NAMALWA (cell line): ENCODE measurements around the gene CPNE4.

Source experiments
- DNase-seq: peaks from one replicate; pipeline ENCODE4 v3.0.0-alpha.2; 2015; ENCODE audit warnings: low spot score

Gene CPNE4

GRCh38 chr3:131880948-131881347 lies 153.9 kb downstream of the CPNE4 start:
- DNase-seq, result no peak

DNA sequence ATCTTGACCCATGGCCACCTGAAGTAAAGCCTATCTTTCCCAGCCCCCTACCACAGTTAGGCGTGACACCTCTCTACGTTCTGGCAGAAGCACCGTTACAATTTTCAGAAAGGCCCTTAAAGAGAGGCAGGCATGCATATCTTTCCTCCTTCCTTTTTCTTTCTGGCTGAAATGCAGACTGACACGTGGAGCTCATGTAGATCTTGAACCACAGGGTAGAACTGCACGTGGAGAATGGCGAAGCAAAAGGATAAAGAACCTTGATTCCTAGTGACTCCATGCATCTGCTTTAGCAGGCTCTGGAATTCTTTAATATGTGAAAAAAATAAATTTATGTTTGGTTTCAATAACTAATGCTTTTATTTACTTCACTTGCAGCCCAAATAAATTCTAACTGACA lies 166.6 kb downstream of the CPNE4 start:
- DNase-seq, result no peak

DNA sequence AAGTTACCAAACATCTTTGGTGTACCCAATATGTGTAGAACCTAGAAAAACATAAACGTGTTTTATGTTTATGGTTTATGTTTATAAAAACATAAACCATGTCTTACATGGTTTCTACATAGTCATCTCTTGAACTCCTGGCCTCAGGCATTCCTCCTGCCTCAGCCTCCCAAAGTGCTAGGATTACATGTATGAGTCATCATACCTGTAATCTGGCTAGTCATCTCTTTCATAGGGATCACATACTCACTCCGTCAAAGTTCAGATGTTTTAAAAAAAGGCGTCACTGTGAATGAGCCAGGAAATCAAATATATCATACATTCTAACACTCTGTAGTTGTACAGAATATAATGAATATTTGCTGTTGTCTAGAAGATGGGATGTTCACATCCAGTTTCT lies 178.6 kb downstream of the CPNE4 start:
- DNase-seq, result no peak

DNA sequence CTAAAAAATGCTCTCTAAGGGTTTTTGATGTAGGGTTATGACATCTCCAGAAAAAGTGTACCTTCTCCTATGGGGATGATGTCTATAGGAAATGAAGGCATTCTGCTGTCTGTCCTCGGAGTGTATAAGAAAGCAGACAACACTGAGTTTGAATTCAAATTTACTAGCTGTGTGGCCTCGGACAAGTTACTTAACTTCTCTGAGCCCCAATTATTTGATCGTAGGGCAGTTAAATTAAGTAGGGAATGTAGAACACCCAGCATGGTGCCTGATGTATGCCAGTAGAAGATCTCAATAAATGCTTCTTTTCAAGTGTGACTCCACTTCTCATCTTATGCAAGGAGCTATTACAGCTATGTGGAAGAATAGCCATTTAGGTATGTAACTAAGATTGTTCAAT lies 184.6 kb downstream of the CPNE4 start:
- no peak for DNase-seq

DNA sequence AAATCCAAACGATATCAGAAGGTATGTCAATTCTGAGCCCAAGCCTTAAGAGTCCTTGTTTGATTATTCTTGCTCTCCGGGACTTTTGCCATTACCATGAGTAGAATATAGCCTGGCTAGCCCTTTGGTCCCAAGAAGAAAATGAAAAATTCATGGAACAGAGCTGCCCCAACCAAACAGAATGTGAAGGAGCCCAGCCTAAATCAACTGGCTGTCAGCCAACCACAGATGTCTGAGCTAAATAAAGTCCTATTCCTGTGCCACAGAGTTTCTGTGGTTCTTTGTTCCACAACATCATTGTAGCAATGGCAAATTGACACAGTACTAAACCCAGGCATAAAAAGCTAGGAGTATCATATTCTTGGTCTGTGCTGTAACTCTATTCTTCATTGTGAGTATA lies 185.2 kb downstream of the CPNE4 start:
- DNase-seq, result no peak

- no peak for DNase-seq
Measured at GRCh38 chr3:131847966-131848510, 186.8 kb downstream of the CPNE4 start.

- no peak for DNase-seq
Measured at GRCh38 chr3:131846296-131846924, 188.4 kb downstream of the CPNE4 start.

DNA sequence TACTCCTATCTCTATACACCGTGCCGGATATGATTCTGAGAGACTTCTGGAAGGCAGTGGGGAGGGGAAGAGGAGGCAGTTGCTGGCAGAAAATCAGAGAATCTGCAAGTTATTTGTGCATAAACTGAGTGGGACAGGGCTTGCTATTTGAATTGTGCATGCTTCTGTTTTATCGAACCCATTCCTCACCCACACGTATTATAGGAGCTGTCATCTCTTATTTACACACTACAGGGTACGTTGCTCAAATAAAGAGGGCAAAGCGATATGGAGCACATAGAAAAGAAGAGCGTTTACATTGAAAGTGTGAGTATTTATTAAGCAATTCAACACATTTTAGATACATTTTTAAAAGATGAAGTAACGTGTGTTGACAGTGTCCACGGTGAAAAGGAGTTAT lies 191.6 kb downstream of the CPNE4 start:
- DNase-seq, result no peak

DNA sequence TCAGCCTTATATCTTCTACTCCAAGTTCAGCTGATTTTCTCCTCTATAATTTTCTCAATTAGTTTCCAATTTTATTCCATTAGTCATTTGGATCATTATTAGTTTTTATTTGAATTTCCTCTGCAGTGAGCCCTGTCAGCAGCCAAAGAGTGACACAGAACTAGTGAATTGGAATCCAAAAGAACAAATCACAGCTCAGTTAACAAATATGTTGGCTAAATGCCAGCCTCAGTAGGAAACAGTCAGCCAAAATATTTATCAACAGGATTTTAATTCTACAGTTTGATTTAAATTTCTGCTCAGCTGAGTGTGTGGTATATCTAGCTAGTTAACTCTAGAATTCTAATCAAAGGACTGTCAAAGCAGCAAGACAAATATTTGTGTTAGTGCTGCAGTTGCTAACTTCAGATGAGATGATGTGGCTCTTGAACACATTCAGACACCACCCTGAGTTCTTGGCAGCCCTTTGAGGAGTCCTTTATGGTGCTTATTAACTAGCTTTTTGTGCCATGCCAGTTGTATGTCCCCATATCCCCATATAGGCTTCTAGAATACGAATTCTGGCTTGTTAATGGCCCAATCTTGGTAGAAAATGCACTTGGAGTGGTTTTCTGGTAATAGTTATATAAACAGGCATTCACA lies 194.5 kb downstream of the CPNE4 start:
- DNase-seq, result no peak

GRCh38 chr3:131835906-131836305 lies 198.9 kb downstream of the CPNE4 start:
- DNase-seq, result no peak

DNA sequence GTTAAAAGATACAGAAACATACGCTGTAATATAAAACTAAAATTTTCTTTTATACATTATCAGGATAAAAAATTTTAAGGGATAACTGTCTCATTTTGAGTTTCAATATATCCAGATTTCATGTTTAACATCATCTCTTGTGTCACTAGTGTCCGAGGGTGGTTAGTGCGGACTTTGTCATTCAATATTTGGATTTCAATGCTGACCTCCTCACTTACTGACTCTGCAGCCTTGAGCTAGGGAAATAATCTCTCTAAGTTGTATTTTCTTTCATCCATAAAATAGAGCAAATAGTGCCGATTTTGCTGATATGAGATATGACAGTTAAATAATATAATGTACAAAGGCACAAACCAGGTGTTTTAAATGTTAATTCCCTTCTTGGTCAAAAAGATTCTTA lies 203.2 kb downstream of the CPNE4 start:
- DNase-seq, result no peak

DNA sequence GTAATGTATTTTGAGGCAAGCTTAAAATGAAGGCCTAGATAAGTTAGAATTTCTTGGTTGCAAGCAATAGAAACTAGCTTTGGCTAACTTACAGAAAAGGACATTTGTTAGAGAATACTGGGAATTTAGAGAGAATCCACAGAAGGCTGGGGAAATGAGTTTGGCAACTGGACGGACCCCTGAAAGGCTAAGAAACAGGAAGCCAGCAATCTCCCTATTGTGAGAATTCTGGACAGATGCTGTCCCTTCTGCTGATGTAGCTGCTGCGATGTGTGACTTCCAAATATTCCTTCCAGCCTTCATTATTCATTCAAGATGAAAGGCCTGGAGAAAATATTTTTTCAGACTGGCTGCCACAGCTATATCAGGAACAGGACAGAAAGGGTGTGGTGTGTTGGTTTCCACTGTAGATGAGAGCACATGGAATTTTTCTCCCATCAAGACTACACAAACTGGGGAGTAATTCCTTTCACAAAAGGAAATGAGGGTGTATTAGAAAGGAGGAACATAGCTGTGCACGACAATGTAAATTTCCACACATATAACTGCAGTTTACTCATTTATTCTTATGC lies 213.5 kb downstream of the CPNE4 start:
- no peak for DNase-seq

DNA sequence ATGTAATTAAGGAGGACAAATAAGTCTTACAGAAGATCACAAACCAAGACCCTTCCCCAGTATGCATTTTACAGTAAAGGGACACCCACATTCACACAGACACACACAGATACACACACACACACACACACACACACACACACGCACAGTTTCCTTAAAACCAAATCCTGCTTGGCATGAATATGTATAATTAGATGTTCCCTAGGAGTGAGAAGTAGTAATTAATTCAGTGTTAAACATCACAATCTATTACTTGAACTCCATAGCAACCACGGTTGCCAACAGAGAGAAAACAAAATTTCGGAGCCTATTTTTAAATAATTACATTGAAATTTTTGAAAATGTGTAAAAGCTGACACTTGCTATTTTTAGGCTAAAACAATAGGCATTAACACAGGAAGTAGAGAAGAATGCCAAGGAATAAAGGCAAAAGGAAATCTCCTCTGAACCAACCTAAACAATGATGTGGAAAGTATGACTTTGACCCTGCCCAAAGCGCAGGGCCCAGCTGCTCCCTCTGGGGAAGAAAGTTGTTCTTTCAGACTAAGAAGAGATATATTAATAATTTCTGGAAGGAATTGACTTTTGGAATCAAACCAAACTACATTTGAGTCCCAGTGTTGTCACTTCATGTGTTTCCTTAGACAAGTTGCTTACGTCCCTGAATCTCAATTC lies 215.3 kb downstream of the CPNE4 start:
- DNase-seq, result no peak

- DNase-seq, result no peak
Measured at GRCh38 chr3:131812433-131812832, 222.4 kb downstream of the CPNE4 start.

DNA sequence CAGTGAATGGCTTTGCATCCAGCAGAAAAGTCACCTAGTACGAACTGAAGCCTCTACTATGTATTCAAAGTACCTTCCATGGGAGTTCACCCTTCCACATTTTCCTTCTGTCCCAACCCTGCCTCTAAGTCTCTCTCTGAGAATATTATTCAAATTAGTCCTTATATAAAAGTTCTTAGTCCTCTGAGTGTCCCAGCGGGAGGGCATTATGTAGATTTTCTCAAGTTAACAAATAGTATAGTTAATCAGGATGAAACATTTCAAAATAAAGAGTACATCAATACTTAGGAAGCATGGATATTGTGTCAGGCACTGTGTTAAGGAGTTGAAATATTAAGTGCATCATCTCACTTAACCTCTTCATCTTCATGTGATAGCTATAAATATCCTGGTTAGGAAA lies 223.3 kb downstream of the CPNE4 start:
- no peak for DNase-seq

DNA sequence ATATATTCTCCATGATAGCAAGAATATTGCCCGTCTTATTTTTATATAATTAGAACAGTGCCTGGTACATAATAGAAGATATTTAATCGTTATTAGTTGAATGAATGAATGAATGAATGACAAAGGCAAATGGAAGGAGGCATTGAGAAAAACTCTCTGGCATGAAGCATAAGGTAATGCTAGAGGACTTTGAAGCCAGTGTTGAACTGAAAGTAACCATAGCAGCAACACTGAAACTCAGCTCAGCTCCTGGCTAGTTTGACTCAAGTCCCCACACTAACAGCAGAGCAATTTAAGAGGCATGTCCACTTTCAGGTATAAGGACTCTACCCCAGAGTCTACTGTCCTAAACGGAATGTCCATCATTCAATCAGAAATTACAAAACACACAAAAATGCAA lies 227.0 kb downstream of the CPNE4 start:
- DNase-seq, result no peak

DNA sequence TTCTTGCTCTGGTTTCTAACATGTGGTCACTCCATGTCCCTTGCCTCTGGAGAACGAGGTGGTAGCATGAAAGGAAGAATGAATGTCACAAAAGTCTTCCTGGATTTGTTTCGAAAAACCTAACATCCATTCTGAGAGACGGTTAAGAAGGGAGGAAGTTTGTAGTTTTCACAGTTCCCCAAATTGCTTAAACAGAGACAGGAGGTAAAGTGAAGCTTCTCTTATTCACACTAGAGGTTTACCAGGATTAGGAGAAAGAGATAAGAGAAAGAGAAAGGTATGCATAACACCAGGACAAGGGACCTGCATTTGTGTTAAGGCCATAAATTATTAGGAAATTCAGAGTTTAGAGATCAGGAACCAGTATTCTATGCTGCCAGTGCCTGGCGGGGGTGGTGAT lies 228.1 kb downstream of the CPNE4 start:
- no peak for DNase-seq

DNA sequence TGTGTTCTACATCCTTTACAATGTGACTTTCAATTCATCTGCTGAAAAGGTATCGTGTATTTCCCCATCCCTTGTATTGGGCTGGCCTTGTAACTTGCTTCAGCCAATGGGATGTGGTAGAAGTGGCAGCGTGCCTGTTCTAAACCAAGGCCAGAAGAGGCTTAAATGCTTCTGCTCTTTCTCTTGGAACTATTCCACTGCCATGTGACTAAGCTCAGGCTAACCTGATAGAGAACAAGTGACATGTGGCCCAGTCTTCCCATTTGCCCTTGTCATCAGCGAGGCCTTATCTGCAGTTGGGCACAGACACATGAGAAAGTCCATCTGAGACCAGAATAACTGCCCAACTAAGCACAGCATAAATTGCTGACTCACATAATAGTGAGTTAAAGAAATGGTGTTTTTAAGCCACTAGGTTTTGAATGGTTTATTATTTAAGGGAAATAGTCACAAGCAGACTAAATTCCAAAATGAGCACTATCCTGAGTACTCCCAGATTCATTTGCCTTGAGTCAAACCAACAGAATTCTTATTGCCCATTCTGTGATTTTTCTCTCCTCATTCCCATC lies 230.2 kb downstream of the CPNE4 start:
- no peak for DNase-seq

DNA sequence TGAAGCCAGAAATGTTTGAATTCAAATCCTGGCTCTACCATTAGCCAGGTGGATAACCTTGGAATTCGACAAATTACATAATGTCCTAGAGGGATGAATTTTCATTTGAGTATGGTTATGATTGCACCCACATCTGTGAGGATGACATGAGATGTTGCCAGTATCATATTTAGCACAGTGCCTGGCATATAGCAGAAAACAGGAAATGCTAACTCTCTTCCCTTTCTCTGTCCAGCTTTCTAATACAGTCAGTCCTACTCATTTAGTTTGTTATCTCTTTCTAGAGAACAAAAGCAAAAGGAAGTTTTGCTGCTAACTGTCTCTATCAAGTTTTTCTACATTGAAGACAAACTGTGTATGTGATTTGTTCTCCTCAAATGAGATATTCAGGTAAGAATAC lies 231.7 kb downstream of the CPNE4 start:
- no peak for DNase-seq

DNA sequence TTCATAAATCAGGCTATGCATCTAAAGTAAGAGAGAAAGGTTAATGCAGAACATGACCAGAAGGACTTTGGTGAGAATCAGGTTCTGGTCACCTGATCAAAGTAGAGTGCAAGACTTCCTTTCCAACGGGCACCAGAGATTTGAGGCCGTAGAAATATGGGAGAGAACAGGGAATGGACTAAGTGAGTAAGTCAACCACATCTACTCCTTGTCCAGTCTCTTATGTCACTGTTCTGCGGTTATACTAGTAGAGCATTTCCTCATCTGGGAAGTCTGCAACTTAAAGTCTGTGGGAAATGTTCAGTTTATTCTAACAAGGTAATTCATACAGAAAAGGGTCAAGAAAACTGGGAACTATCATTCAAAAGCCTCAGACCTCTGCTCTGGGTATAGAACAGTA lies 232.8 kb downstream of the CPNE4 start:
- DNase-seq, result no peak

GRCh38 chr3:131801566-131801965 lies 233.2 kb downstream of the CPNE4 start:
- no peak for DNase-seq

DNA sequence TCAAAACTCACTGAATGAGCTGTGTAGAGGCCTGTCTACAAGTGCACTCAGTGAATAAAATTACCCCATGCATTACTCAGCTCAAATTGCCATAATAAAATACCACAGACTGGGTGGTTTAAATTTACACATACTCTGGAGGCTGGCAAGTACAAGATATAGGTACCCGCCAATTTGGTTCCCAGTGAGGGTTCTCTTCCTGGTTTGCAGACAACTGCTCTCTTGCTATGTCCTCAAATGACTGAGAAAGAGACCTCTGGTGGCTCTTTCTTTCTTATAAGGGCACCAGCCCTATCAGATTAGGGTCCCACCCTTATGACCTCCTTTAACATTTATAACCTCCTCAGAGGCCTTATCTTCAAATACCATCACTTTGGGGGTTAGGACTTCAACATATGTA lies 237.0 kb downstream of the CPNE4 start:
- DNase-seq, result no peak
